GM12874 (cell line): Measurements from ENCODE around the gene FAP.

Experiments
- CTCF ChIP-seq: IDR thresholded peaks from 2 replicates; pipeline ENCODE4 v1.5.1; 2011; ENCODE audit warnings: low read depth, mild to moderate bottlenecking, control low read depth, low read length, moderate library complexity; ENCODE audit not compliant: insufficient read depth

Gene FAP

GRCh38 chr2:162254236-162254871, 11.1 kb upstream of the FAP start:
- no peak for TF ChIP-seq CTCF

- TF ChIP-seq CTCF = no peak
These were observed 10.2 kb upstream of the FAP start for GRCh38 chr2:162253435-162253834.

GRCh38 chr2:162252153-162252552, 8.9 kb upstream of the FAP start:
- no peak for TF ChIP-seq CTCF

GRCh38 chr2:162245781-162246180, 2.5 kb upstream of the FAP start:
- TF ChIP-seq CTCF = no peak

GRCh38 chr2:162245061-162245460, 1.8 kb upstream of the FAP start:
- TF ChIP-seq CTCF = no peak

- no peak for TF ChIP-seq CTCF
These were observed 1.3 kb upstream of the FAP start for GRCh38 chr2:162244541-162245031.

- no peak for TF ChIP-seq CTCF
These were observed 470 bp upstream of the FAP start for GRCh38 chr2:162243715-162244114.
